IPS-18a (cell line): Measurements from ENCODE around the gene PLCH2.
A peak's percentile ranks its signal among the peaks of the same experiment; 100 is the strongest.

Experiments
- H3K27ac ChIP-seq: one replicate; pipeline ENCODE4 v1.5.1; 2013; ENCODE audit warnings: low read length
- H3K27me3 ChIP-seq: one replicate; pipeline ENCODE4 v1.6.1; 2013; ENCODE audit warnings: mild to moderate bottlenecking, low read length; ENCODE audit not compliant: control insufficient read depth, insufficient read depth
- H3K36me3 ChIP-seq: one replicate; pipeline ENCODE4 v1.6.1; 2013; ENCODE audit warnings: low read depth, low read length; ENCODE audit not compliant: control insufficient read depth
- H3K4me1 ChIP-seq: one replicate; pipeline ENCODE4 v1.6.1; 2013; ENCODE audit warnings: low read depth, low read length; ENCODE audit not compliant: control insufficient read depth
- H3K4me3 ChIP-seq: one replicate; pipeline ENCODE4 v1.5.1; 2013; ENCODE audit warnings: low read length
- H3K9ac ChIP-seq: one replicate; pipeline ENCODE4 v1.6.1; 2013; ENCODE audit warnings: mild to moderate bottlenecking, low read length, moderate library complexity
- H3K9me3 ChIP-seq: one replicate; pipeline ENCODE4 v1.6.1; 2013; ENCODE audit warnings: low read depth, low read length; ENCODE audit not compliant: control insufficient read depth

The PLCH2 gene

DNA sequence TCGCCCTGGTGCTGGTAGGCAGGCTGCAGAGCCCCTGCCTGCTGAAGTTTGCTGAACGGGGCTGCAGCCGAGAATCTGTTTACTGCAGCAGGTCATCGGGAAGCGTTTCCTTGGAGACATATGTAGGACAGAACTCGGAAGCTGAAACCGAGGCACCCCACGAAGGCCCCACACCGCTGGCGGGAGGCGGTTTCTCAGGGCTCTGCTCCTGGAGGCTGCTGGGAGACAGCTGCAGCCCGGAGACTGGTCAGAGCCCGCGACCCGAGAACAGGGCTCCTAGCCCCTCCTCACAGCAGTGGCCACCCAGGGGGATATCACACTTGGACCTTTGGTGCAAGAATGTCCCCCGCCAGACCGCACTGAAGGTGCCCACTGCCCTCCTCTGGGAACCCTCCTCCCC lies 12.7 kb upstream of the PLCH2 start:
- no peaks in the 10 kb centered on the region for H3K9me3 ChIP-seq
- no peaks in the 10 kb centered on the region for H3K4me1 ChIP-seq
- H3K4me3 ChIP-seq, result no peak overlapping the region
- H3K36me3 ChIP-seq, result no peaks in the 10 kb centered on the region
- no peak overlapping the region for H3K9ac ChIP-seq
- no peaks in the 10 kb centered on the region for H3K27me3 ChIP-seq
- no peak overlapping the region for H3K27ac ChIP-seq

DNA sequence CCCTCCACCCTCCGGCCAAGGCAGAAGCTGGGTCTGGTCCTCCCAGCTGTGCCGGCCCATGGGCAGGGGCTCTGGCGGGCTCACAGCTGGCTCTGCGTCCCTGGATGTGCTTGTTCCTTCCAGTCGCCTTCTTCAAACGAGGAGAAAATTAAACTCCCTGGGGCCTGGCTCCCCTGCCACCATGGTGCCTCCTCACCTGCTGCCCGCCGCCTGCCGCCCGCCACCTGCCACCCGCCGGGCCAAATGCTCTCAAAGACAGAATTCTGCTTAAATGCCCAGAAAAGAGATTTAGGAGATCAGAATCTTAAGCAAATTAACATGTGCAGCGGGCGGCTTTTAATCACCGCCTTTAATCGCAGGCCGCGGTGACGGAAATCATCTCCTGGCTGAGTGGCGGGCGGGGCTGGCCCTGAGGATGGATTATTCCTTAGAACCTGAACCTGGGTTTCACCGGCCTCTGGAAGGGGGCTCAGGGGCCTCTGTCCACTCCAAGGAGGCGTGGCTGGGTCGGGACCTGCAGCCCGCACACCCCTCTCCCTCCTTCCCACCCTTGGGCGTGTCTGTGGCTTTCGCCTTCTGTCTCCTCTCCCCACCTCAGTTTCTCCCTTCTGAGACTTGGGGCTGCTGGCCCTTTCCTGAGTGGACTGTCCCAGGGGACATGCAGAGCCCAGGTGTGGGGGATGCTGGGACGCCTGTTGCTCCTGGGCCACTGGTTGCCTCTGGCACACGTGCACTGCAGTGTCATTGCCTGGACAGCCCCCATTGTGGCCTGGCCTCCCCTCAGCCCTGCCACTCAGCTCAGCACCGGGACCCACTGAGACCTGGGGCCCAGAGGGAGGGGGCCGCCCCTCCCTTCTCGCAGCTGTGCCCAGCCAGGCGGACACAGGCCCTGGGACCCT lies 10.5 kb upstream of the PLCH2 start:
- Histone ChIP-seq H3K9ac (no peak overlapping the region), H3K27me3 (no peaks in the 10 kb centered on the region), H3K4me1 (no peaks in the 10 kb centered on the region), H3K36me3 (no peaks in the 10 kb centered on the region), H3K4me3 (no peak overlapping the region), H3K9me3 (no peaks in the 10 kb centered on the region), H3K27ac (no peak overlapping the region)

DNA sequence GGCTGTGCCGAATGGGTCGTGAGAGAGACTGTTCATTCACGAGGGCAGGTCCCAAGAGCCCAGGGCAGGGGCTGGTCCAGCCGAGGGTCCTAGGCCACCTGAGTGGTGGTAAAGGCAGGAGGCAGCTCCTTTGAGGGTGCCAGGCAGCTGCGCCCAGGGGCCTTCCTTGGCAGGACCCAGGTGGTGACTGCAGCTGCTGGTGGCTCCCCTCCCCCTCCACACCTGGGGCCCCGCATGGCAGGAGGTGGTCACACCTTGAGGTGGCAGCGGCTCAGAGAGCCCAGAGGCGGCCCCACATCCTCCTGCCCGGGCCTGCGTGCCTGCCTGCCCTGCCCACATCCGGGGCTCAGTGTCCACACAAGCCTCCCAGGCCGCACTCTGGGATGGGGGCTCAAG lies 9.8 kb upstream of the PLCH2 start:
- Histone ChIP-seq H3K27me3 (no peaks in the 10 kb centered on the region), H3K9ac (no peak overlapping the region), H3K36me3 (no peaks in the 10 kb centered on the region), H3K9me3 (no peaks in the 10 kb centered on the region), H3K27ac (no peak overlapping the region), H3K4me1 (no peaks in the 10 kb centered on the region), H3K4me3 (no peak overlapping the region)

DNA sequence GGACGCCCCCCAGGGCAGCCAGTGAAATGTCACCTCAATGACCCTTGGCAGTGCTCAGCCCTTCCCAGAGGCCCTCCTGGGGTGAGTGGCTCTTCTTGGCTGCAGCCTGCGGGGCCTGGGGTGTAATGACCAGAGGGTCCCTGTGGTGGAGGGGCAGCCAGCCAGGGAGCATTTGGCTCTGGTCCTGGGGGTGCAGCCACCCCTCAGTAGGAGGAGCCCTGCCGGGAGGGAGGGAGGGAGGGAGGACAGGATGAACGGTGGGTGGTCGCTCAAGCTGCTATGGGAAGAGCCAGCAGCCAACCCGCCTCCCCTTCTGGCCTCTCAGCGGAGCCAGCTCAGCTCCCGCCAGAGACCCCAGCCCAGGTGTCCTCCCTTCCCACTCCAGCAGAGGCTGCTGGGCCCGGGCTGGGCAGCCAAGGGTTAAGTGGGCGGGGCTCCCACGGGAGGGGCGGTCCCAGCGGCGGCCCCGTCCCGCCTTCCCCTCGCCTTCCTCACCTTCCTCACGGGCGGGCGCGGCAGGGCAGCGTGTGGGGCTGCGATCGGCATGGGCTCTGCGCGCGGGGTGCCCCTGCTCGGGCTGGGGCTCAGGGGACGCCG lies 9.0 kb upstream of the PLCH2 start:
- Histone ChIP-seq H3K27ac (no peak overlapping the region), H3K9ac (no peak overlapping the region), H3K9me3 (no peaks in the 10 kb centered on the region), H3K36me3 (no peaks in the 10 kb centered on the region), H3K27me3 (no peaks in the 10 kb centered on the region), H3K4me1 (no peaks in the 10 kb centered on the region), H3K4me3 (peak overlapping the region; percentile 30)

DNA sequence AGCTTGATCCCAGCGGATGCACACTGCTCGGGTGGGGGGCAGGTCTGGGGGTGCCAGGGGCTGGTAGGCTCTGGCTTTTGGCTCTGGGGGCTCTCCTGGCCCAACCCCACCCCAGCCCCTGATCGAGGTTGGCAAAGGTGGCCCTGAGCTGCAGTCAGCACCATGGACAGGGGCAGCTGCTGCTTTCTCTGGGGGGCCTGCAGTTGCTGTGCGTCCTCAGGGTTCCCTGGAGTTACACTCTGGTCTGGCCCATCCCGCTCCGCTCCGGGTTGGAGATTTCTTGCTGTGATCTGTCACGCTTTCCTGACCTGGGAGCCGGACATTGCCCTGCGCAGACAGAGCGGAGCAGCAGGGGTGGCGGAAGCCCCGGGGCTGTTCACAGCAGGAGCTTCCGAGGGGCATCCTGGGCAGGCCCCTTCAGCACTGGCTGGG lies 8.0 kb upstream of the PLCH2 start:
- Histone ChIP-seq H3K9ac (no peak overlapping the region), H3K4me1 (no peaks in the 10 kb centered on the region), H3K27me3 (no peaks in the 10 kb centered on the region), H3K36me3 (no peaks in the 10 kb centered on the region), H3K27ac (no peak overlapping the region), H3K9me3 (no peaks in the 10 kb centered on the region), H3K4me3 (no peak overlapping the region)

DNA sequence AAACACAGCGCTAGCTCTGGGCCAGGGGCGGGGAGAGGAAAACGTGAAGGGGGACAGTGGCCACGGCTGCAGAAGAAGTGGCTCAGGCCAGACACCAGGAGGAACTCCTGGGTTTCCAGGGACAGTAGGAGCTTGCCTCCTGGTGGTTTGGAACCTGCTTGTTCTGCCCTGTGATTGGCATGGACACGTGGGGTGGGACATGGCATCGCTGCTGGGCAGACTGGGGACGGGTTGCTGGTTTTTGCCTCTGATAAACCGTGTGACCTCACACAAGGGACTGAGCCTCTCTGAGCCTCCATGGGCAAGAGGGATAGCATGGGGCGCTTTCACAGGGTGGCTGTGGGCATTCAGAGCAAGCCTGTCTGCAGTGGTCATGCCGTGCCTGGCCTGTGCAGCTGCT lies 7.5 kb upstream of the PLCH2 start:
- H3K27me3 ChIP-seq, result no peaks in the 10 kb centered on the region
- no peaks in the 10 kb centered on the region for H3K4me1 ChIP-seq
- H3K4me3 ChIP-seq, result no peak overlapping the region

DNA sequence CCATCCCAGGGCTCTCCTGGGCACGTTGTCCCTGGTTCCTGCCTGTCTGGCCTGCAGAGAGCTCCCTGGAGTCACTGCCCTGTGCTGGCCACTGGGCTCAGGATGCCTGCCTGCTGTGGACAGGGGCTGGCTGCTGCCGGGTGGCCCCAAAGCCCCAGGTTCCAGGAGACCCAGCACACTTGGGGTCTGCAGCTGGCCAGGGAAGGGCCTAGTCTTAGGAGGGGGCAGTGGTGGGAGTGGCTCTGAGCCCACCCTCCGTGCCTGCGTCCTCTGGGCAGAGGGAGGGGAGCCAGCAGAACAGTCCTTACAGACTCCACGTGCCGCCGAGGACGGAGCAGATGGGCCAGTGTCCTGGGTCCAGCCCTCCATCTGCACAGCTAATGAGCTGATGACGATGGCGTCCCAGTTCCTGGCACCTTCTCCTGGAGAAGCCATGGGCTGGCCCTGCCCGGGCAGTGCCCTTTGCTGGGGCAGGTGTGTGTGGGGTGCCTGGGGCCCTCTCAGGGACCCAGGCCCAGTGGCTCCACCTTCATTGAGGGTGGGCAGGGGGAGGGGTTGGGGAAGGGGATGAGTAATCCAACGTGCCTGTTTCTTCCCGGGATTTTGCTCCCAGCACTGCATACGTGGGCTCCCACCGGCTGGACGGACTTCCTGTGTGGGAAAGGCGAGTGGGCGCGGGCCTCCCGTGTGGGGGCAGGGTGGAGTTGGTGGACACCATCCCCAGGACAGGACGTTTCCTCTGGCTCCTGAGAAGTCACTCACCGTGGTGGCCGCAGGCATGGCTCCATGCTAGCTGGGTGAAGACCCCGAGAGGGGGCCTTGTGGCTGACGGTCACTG lies 6.8 kb upstream of the PLCH2 start:
- Histone ChIP-seq H3K27ac (no peak overlapping the region), H3K4me1 (no peaks in the 10 kb centered on the region), H3K4me3 (no peak overlapping the region), H3K9ac (no peak overlapping the region), H3K9me3 (no peaks in the 10 kb centered on the region), H3K27me3 (no peaks in the 10 kb centered on the region), H3K36me3 (no peaks in the 10 kb centered on the region)

More for the DNA sequence above, 7.5 kb upstream of the PLCH2 start:
- H3K36me3 ChIP-seq, result no peaks in the 10 kb centered on the region
- H3K9me3 ChIP-seq, result no peaks in the 10 kb centered on the region
- H3K9ac ChIP-seq, result no peak overlapping the region
- H3K27ac ChIP-seq, result no peak overlapping the region

DNA sequence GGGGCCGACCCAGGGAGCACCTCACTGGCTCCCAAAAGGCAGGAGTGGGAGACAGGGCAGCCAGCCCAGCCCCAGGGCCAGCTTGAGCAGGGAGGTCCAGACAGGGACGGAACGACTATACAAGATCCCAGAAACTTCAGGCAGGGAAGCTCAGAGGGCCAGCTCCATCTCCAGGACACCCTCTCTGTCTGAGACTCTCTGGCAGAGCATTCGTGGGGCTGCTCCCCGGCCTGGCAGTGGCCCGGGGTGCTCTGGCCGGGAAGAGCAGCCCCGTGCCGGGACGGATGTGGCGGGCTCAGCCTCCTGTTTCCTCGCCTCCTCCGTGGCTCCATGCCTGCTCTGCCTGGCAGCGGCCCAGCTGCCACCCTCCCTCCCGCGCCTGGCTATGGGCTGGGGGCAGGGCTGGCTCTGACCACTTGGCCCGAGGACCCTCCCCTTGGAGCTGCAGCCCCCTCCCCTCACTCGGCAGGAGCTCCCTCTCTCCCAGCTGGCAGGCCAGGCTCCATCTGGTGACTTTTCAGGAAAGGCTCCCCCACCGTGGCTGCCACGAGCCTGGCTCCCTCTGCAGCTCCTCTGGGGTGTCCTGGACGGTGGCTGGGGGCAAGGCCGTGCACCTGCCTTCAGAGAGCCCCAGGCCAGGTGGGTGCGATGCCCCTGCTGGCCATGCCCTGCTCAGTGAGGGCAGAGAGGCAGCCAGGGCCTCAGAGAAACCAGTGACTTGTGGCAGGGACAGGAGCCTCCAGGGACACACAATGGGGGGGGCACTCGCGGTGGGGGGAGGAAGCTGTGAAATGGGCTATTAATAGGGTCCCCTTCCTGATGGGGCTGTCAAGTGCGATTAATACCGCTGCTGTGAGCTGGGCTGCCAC lies 5.6 kb upstream of the PLCH2 start:
- Histone ChIP-seq H3K4me3 (no peak overlapping the region), H3K27me3 (no peaks in the 10 kb centered on the region), H3K27ac (no peak overlapping the region)

DNA sequence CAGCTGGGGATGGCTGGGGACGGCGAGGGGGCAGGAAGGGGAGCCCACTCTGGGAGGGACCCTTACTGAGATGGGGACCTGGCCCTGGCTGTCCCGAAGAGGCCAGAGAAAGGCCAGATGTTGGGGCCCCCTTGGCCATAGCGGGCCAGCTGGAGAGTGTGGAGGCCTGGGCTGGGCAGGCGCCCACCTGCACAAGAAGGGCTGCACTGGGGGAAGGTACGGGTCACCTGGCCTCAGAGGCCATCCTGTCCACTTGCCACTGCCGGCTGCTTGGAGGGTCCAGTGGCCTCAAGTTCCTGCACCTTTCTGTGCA lies 5.0 kb upstream of the PLCH2 start:
- Histone ChIP-seq H3K9me3 (no peaks in the 10 kb centered on the region), H3K9ac (no peak overlapping the region), H3K36me3 (no peaks in the 10 kb centered on the region), H3K4me3 (no peak overlapping the region), H3K27me3 (no peaks in the 10 kb centered on the region), H3K4me1 (no peaks in the 10 kb centered on the region), H3K27ac (no peak overlapping the region)

More for the DNA sequence above, 5.6 kb upstream of the PLCH2 start:
- Histone ChIP-seq H3K36me3 (no peaks in the 10 kb centered on the region), H3K9me3 (no peaks in the 10 kb centered on the region), H3K4me1 (no peaks in the 10 kb centered on the region), H3K9ac (no peak overlapping the region)

DNA sequence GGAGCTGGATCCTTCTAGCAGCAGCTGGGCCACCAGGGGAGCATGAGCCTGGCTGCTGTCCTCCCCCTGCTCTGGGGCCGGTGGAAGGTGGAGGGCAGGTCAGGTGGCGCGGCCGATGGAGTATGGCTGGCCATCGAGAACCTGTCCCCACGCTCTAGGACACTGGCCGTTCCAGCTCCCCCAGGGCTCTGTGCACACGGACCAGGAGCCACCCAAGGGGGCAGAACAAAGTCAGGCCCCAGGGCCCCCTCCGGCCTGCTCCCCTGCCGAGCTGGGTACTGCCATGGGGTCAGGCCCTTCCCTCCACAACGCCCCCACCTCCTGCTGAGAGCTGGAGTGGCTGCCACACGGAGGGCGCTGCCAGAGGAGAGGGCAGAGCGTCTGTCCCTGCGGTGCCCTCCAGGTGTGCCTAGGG lies 4.5 kb upstream of the PLCH2 start:
- Histone ChIP-seq H3K27me3 (no peaks in the 10 kb centered on the region), H3K9me3 (no peaks in the 10 kb centered on the region), H3K4me3 (no peak overlapping the region), H3K27ac (no peak overlapping the region), H3K36me3 (no peaks in the 10 kb centered on the region), H3K4me1 (no peaks in the 10 kb centered on the region), H3K9ac (no peak overlapping the region)

DNA sequence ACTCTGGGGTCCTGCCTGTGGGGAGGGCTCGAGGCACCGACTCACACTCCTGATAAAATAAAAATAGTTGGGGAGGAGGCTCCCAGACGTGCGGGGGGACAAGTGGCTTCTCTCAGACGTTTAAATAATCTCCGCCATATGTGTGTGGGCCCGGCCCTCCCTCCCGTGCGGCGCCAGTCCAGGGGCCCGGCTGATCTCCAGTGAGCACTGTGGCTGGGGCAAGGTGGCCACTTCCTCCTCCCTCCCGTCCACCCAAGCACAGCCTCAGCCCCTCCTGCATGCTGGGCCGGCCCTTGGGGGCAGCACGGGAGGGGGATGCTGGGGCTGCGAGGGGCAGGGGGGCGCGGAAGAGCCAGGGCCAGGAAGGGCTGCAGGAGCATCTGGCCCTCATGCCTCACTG lies 4.0 kb upstream of the PLCH2 start:
- Histone ChIP-seq H3K9ac (no peak overlapping the region), H3K27me3 (no peaks in the 10 kb centered on the region), H3K36me3 (no peaks in the 10 kb centered on the region), H3K4me3 (no peak overlapping the region), H3K4me1 (no peaks in the 10 kb centered on the region), H3K9me3 (no peaks in the 10 kb centered on the region), H3K27ac (no peak overlapping the region)
